Adrenal gland (tissue), 5 donors: Measurements from ENCODE around the gene ASTN2.

Source experiments
- POLR2A ChIP-seq, 2 donors: fragments of 450-650 bp; IDR thresholded peaks; one replicate each; pipeline ENCODE4 v1.6.1; 2017; ENCODE audit warnings: antibody characterized with exemption in 2 of 2, mild to moderate bottlenecking in 2 of 2, moderate library complexity in 1 of 2
- TF ChIP-seq, protein P1 (sequence below), 6 experiments: fragments of 450-650 bp in 4 of 6; fragments of 200-600 bp in 2 of 6; sonication (generic) in 1 of 6; IDR thresholded peaks; 1 replicate in 5 of 6; 2 replicates in 1 of 6; pipeline versions ENCODE4 v1.5.1 to v1.8.0; 2016 to 2021; ENCODE audit warnings: antibody characterized with exemption in 6 of 6, mild to moderate bottlenecking in 2 of 6, moderate library complexity in 1 of 6
- donor health status: DM: no; HTN: no; CAD: no.

DNA sequence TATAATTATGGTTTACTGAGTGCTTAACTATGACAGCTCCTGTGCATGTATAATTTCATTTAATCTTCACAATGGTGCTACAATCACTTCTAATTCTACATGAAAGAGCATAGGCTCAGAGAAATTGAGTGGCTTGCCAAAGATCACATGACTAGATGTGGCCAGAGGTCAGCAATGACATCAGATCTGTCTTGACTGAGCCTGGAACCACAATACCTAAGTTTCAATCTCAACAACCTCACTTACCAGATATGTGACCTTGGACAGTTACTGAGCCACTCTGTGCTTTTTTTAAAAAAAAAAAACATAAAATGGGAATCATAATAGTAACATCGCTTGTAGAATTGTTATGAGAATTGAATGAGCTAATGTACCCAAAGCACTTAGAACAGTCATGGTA lies 597.1 kb downstream of the ASTN2 start:
- TF ChIP-seq, protein P1, sequence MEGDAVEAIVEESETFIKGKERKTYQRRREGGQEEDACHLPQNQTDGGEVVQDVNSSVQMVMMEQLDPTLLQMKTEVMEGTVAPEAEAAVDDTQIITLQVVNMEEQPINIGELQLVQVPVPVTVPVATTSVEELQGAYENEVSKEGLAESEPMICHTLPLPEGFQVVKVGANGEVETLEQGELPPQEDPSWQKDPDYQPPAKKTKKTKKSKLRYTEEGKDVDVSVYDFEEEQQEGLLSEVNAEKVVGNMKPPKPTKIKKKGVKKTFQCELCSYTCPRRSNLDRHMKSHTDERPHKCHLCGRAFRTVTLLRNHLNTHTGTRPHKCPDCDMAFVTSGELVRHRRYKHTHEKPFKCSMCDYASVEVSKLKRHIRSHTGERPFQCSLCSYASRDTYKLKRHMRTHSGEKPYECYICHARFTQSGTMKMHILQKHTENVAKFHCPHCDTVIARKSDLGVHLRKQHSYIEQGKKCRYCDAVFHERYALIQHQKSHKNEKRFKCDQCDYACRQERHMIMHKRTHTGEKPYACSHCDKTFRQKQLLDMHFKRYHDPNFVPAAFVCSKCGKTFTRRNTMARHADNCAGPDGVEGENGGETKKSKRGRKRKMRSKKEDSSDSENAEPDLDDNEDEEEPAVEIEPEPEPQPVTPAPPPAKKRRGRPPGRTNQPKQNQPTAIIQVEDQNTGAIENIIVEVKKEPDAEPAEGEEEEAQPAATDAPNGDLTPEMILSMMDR (IDR thresholded peaks at IDR 0.05): no peak
- no peak for TF ChIP-seq POLR2A (IDR thresholded peaks at IDR 0.05)
